GM19395 (cell line): ENCODE data around the gene KRTAP21-2.
"Not testable (repeated sequence)": the region's sequence is repeated elsewhere in the genome, so short reads cannot be mapped to it uniquely, and the experiment has no call there.

Experiments
- ATAC-seq: cut with Tn5 transposase; IDR thresholded peaks from one replicate; pipeline ENCODE4 v1.9.1; 2021; ENCODE audit warnings: mild to moderate bottlenecking, moderate library complexity; ENCODE audit not compliant: unreplicated experiment

KRTAP21-2 gene

GRCh38 chr21:30747159-30747558, at the start of gene KRTAP21-2:
TSS of gene KRTAP21-2 (minus strand) at chr21:30747259. CDS start at chr21:30747202, 57 bp downstream.
- ATAC-seq, result no peak

- no peak for ATAC-seq
Measured at GRCh38 chr21:30793581-30794314, 46.7 kb upstream of the KRTAP21-2 start.

DNA sequence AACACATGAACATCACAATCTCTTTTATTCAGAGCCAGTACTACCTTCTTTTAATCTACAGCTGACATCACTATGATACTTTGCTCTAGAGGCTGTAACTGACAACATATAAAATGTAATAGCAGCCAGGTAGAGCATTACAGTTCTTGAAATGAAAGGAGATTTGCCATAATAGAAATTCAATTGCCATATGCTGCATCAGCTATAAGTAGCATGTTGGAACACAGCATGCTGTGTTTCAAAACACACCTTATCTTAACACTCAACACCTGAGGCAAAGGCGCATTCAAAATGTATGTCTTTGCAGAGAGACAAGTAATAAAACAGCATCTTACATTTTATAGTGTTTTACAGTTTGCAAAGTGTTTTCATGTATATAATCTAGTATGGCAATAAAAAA, 32.2 kb upstream of the KRTAP21-2 start:
- no peak for ATAC-seq

- no peak for ATAC-seq
Measured at GRCh38 chr21:30769724-30770431, 22.8 kb upstream of the KRTAP21-2 start.

- ATAC-seq, result no peak
Measured at GRCh38 chr21:30760776-30761175, 13.7 kb upstream of the KRTAP21-2 start.

DNA sequence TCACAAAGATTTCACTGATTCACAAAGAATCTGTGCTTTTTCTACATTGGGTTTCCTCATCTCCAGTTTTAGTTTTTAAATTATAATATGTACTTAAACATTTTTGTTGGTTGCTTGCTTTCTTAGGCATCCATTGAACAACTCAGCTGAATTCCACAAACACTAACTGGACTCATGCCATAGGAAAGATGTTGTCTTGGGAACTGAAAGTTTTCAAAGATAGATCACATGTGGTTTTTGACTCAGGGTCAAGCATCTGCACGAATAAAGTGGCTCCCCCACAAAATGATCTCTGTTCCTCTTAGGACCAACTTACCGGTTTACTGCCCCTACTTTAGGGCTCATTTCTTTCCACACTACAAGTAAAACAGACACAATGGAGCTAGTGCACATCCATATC, 11.2 kb upstream of the KRTAP21-2 start:
- ATAC-seq, result no peak

- not testable (repeated sequence) for ATAC-seq
Measured at GRCh38 chr21:30755328-30755727, 8.3 kb upstream of the KRTAP21-2 start, which contains the start of gene KRTAP21-1. TSS of gene KRTAP21-1 (minus strand) at chr21:30755428. CDS start at chr21:30755378, 50 bp downstream.

DNA sequence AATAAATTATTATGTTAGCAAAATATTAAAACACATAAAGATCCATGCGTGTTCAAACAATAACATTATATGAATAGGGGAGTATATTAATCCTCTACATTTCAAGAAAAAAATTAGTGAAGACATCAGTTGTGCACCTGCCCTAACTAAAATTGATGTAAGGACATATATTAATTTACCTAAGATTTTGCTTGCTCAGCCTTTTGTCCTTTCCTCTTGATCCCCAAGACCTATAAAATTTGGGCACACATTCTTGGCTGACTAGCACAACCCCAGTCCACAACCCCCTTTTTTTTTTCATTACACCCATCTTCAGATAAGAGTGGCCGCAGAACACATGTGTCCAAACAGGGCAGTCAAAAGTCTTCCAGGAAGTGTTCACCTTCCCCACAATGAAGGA, 6.6 kb downstream of the KRTAP21-2 start:
- ATAC-seq, result no peak

DNA sequence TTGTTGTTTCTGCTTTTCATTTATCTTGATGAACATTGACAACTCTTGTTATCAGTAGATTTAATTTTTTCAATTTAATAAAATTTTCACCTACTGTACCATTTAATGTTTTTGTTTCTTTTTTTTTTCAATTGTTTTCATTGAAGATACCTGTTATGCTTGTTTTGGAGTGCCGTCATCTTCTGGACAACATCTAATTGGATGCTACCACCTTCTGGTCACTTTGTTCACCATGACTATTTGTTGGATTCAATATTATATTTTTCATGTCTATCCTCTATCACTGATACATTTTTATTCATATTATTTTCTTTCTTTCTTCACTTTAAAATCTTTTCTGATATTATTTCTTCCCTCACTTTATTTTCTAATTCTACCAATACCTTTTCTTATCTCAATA, 14.0 kb downstream of the KRTAP21-2 start:
- no peak for ATAC-seq

- ATAC-seq, result no peak
Measured at GRCh38 chr21:30726726-30727125, 20.3 kb downstream of the KRTAP21-2 start.

GRCh38 chr21:30719401-30719800, 27.7 kb downstream of the KRTAP21-2 start:
- no peak for ATAC-seq

DNA sequence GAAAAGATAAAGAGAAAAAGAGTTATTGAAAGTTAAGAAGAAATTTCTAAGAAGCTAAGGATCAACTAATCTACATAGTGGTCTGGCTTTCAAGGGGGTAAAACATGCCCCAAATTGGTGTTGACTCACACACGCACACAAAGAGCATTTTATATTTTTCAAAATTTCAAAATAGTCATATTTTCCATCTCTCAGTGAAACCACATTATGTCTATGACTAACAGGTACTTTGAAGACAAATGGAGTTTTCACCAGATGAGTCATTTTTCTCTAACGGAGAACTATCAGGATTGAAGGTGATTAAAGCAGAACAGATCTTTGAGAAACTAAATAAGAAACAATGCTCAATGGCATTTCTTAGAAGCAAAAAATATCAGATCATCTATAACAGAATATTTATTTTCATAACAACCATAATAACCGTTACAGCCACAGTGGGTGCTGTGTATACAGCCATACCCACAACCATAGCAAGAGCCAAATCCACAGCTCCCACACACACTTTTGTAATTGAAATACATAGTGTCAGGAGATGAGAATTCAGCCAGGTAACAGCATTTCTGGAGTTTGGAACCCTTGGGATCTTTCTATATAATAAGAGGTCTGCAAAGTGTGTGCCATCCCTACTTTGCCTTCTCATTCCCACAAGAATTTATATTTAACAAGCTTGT, 28.7 kb downstream of the KRTAP21-2 start, which contains the start of gene KRTAP21-3:
Gene KRTAP21-3, minus strand, starts transcription at position 539 of the 671 bp plus-strand sequence. Its CDS starts 18 bp downstream, at position 521.
- no peak for ATAC-seq

DNA sequence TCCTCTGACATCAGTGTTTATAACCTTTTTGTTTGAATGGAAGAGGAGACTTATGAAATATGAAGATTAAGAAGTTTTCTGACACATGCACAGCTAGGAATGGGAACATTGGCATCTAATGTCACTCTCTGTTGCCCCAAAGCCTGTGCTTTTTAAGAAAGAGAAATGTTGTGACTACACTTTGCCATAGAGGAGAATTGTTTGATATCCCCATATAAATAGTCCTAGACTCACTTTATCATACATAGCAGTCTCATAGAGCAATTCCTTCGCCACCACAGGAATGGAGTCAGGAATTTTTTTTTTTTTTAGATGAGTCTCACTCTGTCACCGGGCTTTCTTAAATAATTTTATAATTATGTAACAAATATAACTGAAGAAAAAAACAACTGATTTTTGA, 30.0 kb downstream of the KRTAP21-2 start:
- ATAC-seq, result no peak

- ATAC-seq, result no peak
Measured at GRCh38 chr21:30714946-30715345, 32.1 kb downstream of the KRTAP21-2 start.

DNA sequence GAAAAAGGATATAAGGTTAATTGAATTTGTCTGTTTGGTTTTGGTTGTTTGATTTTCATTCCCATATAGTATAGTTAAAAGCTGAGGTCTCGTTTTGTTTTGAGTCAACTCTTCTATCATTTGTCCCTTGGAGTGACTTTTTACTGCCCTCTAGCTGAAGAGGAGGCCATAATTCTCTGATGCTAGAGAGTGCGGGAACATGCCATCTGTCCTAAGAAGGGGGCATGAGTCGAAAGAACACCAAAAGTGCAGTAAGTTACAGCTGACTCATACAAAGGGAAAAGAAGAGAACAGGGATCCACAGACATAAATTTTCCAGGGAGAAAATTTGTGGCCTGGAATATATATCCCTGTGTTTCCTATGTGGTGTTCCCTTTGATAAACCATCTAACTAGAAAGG, 32.6 kb downstream of the KRTAP21-2 start:
- no peak for ATAC-seq

- ATAC-seq, result no peak
Measured at GRCh38 chr21:30713766-30714165, 33.3 kb downstream of the KRTAP21-2 start.

DNA sequence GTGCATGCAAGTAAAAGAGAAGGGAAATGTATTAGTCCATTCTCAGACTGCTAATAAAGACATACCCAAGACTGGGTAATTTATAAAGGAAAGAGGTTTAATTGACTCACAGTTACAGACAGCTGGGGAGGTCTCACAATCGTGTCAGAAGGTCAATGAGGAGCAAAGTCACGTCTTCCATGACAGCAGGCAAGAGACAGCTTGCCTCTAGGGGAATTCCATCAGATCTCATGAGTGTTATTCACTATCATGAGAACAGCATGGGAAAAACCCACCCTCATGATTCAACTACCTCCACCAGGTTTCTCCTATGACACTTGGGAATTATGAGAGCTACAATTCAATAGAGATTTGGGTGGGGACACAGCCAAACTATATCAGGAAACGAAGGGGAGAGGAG, 36.6 kb downstream of the KRTAP21-2 start:
- ATAC-seq, result no peak

DNA sequence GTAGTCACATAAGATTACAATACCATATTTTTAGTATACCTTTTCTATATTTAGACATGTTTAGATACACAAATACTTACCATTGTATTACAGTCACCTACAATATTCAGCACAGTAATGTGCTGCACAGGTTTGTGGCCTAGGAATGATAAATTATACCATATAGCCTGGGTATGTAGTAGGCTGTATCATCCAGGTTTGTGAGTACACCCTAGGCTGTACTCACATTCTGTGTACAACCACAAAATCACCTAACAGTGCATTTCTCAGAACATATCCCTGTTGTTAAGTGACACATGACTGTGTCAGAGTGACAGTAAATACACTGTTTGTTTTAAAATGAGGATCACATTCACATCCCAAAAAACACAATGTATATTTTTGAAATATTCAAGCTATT, 39.6 kb downstream of the KRTAP21-2 start:
- ATAC-seq, result no peak
